GM19193 (cell line): ENCODE data around the gene BMP8A.

Experiments used
- POLR2A ChIP-seq: IDR thresholded peaks from 4 replicates; pipeline ENCODE4 v1.6.1; 2011; ENCODE audit not compliant: insufficient read depth, insufficient read length; ENCODE audit errors: extremely low read depth

The BMP8A gene

GRCh38 chr1:39538531-39539251, 47.3 kb downstream of the BMP8A start:
- TF ChIP-seq POLR2A, result no peak

GRCh38 chr1:39539252-39539790, 47.9 kb downstream of the BMP8A start:
- TF ChIP-seq POLR2A, result no peak

- no peak for TF ChIP-seq POLR2A
Measured at GRCh38 chr1:39540504-39541031, 49.1 kb downstream of the BMP8A start.

GRCh38 chr1:39542924-39543323, 51.5 kb downstream of the BMP8A start:
- no peak for TF ChIP-seq POLR2A

- no peak for TF ChIP-seq POLR2A
Measured at GRCh38 chr1:39544327-39544726, 52.9 kb downstream of the BMP8A start.

- TF ChIP-seq POLR2A, result no peak
Measured at GRCh38 chr1:39545531-39545930, 54.1 kb downstream of the BMP8A start.

GRCh38 chr1:39554277-39554676, 62.8 kb downstream of the BMP8A start:
- no peak for TF ChIP-seq POLR2A

- no peak for TF ChIP-seq POLR2A
Measured at GRCh38 chr1:39561279-39561678, 69.8 kb downstream of the BMP8A start.

- TF ChIP-seq POLR2A, result no peak
Measured at GRCh38 chr1:39562886-39563285, 71.5 kb downstream of the BMP8A start.

- TF ChIP-seq POLR2A, result no peak
Measured at GRCh38 chr1:39563669-39564068, 72.2 kb downstream of the BMP8A start.

GRCh38 chr1:39564340-39564739, 72.9 kb downstream of the BMP8A start:
- TF ChIP-seq POLR2A, result no peak

GRCh38 chr1:39564941-39565340, 73.5 kb downstream of the BMP8A start:
- TF ChIP-seq POLR2A, result no peak

GRCh38 chr1:39566441-39567137, 75.2 kb downstream of the BMP8A start:
- no peak for TF ChIP-seq POLR2A

GRCh38 chr1:39567302-39567701, 75.9 kb downstream of the BMP8A start:
- TF ChIP-seq POLR2A, result no peak

GRCh38 chr1:39568208-39568607, 76.8 kb downstream of the BMP8A start:
- TF ChIP-seq POLR2A, result no peak

GRCh38 chr1:39569034-39569433, 77.6 kb downstream of the BMP8A start:
- no peak for TF ChIP-seq POLR2A
